ENCODE measurements around the gene MRPL57. TPM values are rescaled to one million over a fixed set of nuclear protein-coding genes. Genes with fewer than 3 reads are reported as not detected.
"Not testable (repeated sequence)": the region's sequence is repeated elsewhere in the genome, so short reads cannot be mapped to it uniquely, and the experiment has no call there.

Gene MRPL57
- total and polyA plus RNA-seq, 11 donors = 19.0 to 51.6 (median 22.8) TPM

DNA sequence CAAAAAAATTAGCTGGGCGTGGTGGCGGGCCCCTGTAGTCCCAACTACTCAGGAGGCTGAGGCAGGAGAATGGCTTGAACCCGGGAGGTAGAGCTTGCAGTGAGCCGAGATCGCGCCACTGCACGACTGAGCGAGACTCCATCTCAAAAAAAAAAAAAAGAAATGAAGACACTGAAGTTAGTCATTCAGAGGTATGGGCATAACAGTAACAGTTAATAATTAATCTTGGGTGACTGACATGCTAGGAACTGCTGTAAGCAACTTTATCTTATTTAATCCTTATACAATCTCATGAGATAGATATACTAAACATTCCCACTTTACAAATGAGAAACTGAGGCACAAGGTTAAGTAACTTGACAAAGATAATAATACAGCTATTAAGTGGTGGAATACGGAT is 5.0 kb upstream of the MRPL57 start:
- no peak for DNase-seq
- no peak for ATAC-seq
- H3K36me3 ChIP-seq = no peaks in the 10 kb centered on the region
- no peaks in the 10 kb centered on the region for H3K27me3 ChIP-seq
- TF ChIP-seq, protein P1, sequence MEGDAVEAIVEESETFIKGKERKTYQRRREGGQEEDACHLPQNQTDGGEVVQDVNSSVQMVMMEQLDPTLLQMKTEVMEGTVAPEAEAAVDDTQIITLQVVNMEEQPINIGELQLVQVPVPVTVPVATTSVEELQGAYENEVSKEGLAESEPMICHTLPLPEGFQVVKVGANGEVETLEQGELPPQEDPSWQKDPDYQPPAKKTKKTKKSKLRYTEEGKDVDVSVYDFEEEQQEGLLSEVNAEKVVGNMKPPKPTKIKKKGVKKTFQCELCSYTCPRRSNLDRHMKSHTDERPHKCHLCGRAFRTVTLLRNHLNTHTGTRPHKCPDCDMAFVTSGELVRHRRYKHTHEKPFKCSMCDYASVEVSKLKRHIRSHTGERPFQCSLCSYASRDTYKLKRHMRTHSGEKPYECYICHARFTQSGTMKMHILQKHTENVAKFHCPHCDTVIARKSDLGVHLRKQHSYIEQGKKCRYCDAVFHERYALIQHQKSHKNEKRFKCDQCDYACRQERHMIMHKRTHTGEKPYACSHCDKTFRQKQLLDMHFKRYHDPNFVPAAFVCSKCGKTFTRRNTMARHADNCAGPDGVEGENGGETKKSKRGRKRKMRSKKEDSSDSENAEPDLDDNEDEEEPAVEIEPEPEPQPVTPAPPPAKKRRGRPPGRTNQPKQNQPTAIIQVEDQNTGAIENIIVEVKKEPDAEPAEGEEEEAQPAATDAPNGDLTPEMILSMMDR (IDR thresholded peaks at IDR 0.05) = no peak
- no peak for TF ChIP-seq POLR2A (IDR thresholded peaks at IDR 0.05)
- intact Hi-C loops (cut with DNase I) = loop anchor here in 1 of 10 donors (10.0 kb wide), 1 partner anchor 117 kb away; no protein-coding TSS in a partner anchor
- no peak overlapping the region for H3K27ac ChIP-seq
- peaks cover 0 to 7% (median 5%) of the 10 kb centered on the region in 12 donors for H3K4me1 ChIP-seq
- no peaks in the 10 kb centered on the region for H3K9me3 ChIP-seq
- WGBS, 4 donors = 92 to 98% (median 95%) methylated on average over 9 of the region's 9 CpGs
- no peak overlapping the region for H3K4me3 ChIP-seq

DNA sequence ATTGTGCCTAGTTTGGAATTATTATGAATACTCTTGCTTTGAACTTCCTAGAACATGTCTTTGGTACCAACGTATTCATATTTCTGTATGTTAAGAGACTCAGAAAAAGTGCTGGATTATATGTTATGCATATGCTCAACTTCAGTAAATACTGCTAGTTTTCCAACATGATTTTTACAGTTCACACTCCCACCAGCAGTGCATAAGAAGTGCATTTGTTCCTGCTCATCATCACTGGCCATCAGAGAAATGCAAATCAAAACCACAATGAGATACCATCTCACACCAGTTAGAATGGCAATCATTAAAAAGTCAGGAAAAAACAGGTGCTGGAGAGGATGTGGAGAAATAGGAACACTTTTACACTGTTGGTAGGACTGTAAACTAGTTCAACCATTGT is 2.7 kb upstream of the MRPL57 start:
- ATAC-seq, H3K9me3 ChIP-seq, DNase-seq, H3K27ac ChIP-seq, H3K36me3 ChIP-seq, H3K4me3 ChIP-seq, H3K27me3 ChIP-seq: not testable (repeated sequence)
- H3K4me1 ChIP-seq = peaks cover 0 to 21% (median 14%) of the 10 kb centered on the region in 12 donors
- 0 to 2% (median 0%) methylated on average over 1 of the region's 1 CpG for WGBS, 4 donors
- intact Hi-C loops (cut with DNase I) = loop anchor here in 1 of 10 donors (10.0 kb wide), 1 partner anchor 119 kb away; no protein-coding TSS in a partner anchor

DNA sequence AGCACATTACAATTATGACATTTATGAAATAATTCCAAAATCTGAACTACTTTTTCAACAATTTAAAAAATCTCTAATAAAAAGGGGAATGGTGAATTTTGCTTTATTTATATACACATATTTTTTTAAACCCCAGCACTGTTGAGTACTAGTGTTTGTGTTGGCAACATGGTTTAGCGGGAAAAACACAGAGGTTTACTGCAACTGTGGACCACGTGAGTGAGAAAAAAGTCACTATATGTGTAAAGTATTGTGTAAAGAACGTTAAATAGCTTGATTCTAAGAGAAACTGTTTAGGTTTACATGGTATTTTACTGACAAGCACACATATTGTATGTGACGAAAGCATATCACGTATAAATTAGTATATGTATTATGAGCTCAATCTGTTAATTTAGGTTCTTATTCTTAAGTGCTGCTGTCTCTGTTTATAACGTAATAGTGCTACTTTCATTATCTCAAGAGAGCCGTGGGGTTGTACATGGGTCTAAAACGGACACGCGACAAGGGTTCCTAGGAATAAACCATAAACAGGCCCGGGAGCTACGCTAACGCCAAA is 723 bp upstream of the MRPL57 start:
- H3K27ac ChIP-seq = peak overlapping the region in 6 of 12 donors; percentile 94 to 99 (median 98)
- DNase-seq (no peak), ATAC-seq (no peak)
- no peaks in the 10 kb centered on the region for H3K9me3 ChIP-seq
- H3K36me3 ChIP-seq = no peaks in the 10 kb centered on the region
- intact Hi-C loops (cut with DNase I) = loop anchor here in 7 of 10 donors (2.0 to 10.0 kb wide), 6 partner anchors 37 to 301 kb away; no protein-coding TSS in a partner anchor
- WGBS, 4 donors = 1 to 4% (median 2%) methylated on average over 12 to 13 of the region's 13 CpGs
- peak overlapping the region; percentile 74 to 99 (median 85) for H3K4me3 ChIP-seq
- H3K27me3 ChIP-seq = no peaks in the 10 kb centered on the region
- TF ChIP-seq, protein P1 (IDR thresholded peaks at IDR 0.05) = no peak
- no peak for TF ChIP-seq POLR2A (IDR thresholded peaks at IDR 0.05)
- H3K4me1 ChIP-seq = peaks cover 0 to 21% (median 14%) of the 10 kb centered on the region in 12 donors

DNA sequence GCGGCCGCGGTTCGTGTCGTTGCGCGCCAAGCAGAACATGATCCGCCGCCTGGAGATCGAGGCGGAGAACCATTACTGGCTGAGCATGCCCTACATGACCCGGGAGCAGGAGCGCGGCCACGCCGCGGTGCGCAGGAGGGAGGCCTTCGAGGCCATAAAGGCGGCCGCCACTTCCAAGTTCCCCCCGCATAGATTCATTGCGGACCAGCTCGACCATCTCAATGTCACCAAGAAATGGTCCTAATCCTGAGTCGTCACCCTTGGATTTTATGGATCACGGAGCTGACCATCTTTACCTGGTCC is 475 bp downstream of the MRPL57 start:
- Histone ChIP-seq H3K27ac (peak overlapping the region; percentile 94 to 99 (median 96)), H3K4me1 (peaks cover 0 to 21% (median 14%) of the 10 kb centered on the region in 12 donors), H3K36me3 (no peaks in the 10 kb centered on the region), H3K27me3 (no peaks in the 10 kb centered on the region), H3K4me3 (peak overlapping the region; percentile 74 to 99 (median 85)), H3K9me3 (no peaks in the 10 kb centered on the region)
- peak; percentile 30 to 64 (median 55) for ATAC-seq
- DNase-seq = no peak
- TF ChIP-seq POLR2A (IDR thresholded peaks at IDR 0.05) = no peak
- TF ChIP-seq, protein P1 (IDR thresholded peaks at IDR 0.05) = no peak
- WGBS, 4 donors = 0 to 1% (median 0%) methylated on average over 10 to 26 of the region's 26 CpGs
- intact Hi-C loops (cut with DNase I) = loop anchor here in 7 of 10 donors (2.0 to 10.0 kb wide), 6 partner anchors 38 to 300 kb away; no protein-coding TSS in a partner anchor
